GM18873 (cell line): ENCODE measurements around the gene AHDC1.

ENCODE experiments used
- ATAC-seq: cut with Tn5 transposase; IDR thresholded peaks from one replicate; pipeline ENCODE4 v1.9.1; 2021; ENCODE audit warnings: mild to moderate bottlenecking, moderate library complexity, moderate number of reproducible peaks; ENCODE audit not compliant: unreplicated experiment, low FRiP score

The AHDC1 gene

GRCh38 chr1:27522432-27523336 is 81.3 kb downstream of the AHDC1 start:
- ATAC-seq = no peak

GRCh38 chr1:27521861-27522431 is 82.0 kb downstream of the AHDC1 start:
- no peak for ATAC-seq

- ATAC-seq = no peak
Measured at GRCh38 chr1:27521336-27521831, 82.6 kb downstream of the AHDC1 start.

- no peak for ATAC-seq
Measured at GRCh38 chr1:27520651-27521050, 83.3 kb downstream of the AHDC1 start.

GRCh38 chr1:27519331-27520258 is 84.3 kb downstream of the AHDC1 start:
- ATAC-seq = no peak

- ATAC-seq = no peak
Measured at GRCh38 chr1:27518808-27519207, 85.1 kb downstream of the AHDC1 start.

- no peak for ATAC-seq
Measured at GRCh38 chr1:27517907-27518718, 85.8 kb downstream of the AHDC1 start.

- ATAC-seq = no peak
Measured at GRCh38 chr1:27517301-27517700, 86.6 kb downstream of the AHDC1 start.

- ATAC-seq = no peak
Measured at GRCh38 chr1:27515626-27516025, 88.3 kb downstream of the AHDC1 start.

- ATAC-seq = no peak
Measured at GRCh38 chr1:27513958-27514357, 90.0 kb downstream of the AHDC1 start.

GRCh38 chr1:27513528-27513927 is 90.4 kb downstream of the AHDC1 start:
- no peak for ATAC-seq

- ATAC-seq = no peak
Measured at GRCh38 chr1:27509127-27510080, 94.5 kb downstream of the AHDC1 start.

GRCh38 chr1:27507960-27508665 is 95.8 kb downstream of the AHDC1 start:
- ATAC-seq = no peak

GRCh38 chr1:27506703-27507102 is 97.2 kb downstream of the AHDC1 start:
- ATAC-seq = no peak

GRCh38 chr1:27505420-27505680 is 98.6 kb downstream of the AHDC1 start:
- no peak for ATAC-seq

GRCh38 chr1:27504588-27505419 is 99.1 kb downstream of the AHDC1 start:
- ATAC-seq = no peak

GRCh38 chr1:27503844-27504587 is 99.9 kb downstream of the AHDC1 start:
- ATAC-seq = no peak
